Activated naive CD8-positive, alpha-beta T cell treated with anti-CD3 and anti-CD28 coated beads for 36 hours (primary cell): ENCODE data around the gene EYS. TPM values are rescaled to one million over a fixed set of nuclear protein-coding genes. Genes with fewer than 3 reads are reported as not detected.
"Not testable (repeated sequence)": the region's sequence is repeated elsewhere in the genome, so short reads cannot be mapped to it uniquely, and the experiment has no call there.

Source experiments
- DNase-seq: peaks from one replicate; pipeline ENCODE4 v3.0.0; 2021
- H3K27ac Mint-ChIP-seq: one replicate; pipeline ENCODE4 v1.8.0; 2022; ENCODE audit warnings: mild to moderate bottlenecking, moderate library complexity, mixed read lengths
- H3K27me3 Mint-ChIP-seq: one replicate; pipeline ENCODE4 v1.8.0; 2022; ENCODE audit warnings: mild to moderate bottlenecking, mixed read lengths
- H3K36me3 Mint-ChIP-seq: one replicate; pipeline ENCODE4 v1.8.0; 2021; ENCODE audit warnings: mild to moderate bottlenecking, mixed read lengths
- H3K4me1 Mint-ChIP-seq: one replicate; pipeline ENCODE4 v1.8.0; 2021; ENCODE audit warnings: mixed read lengths
- H3K4me3 Mint-ChIP-seq: one replicate; pipeline ENCODE4 v1.8.0; 2022; ENCODE audit warnings: mild to moderate bottlenecking, moderate library complexity, mixed read lengths
- H3K9me3 Mint-ChIP-seq: one replicate; pipeline ENCODE4 v1.8.0; 2022; ENCODE audit warnings: mixed read lengths
- total RNA-seq, 2 experiments: library from RNA; stranded (reverse); gene quantifications; one replicate each; pipeline ENCODE4 v1.2.3, GENCODE V29; 2021

EYS gene
- total RNA-seq, 2 experiments from 2014 or later, result not detected

DNA sequence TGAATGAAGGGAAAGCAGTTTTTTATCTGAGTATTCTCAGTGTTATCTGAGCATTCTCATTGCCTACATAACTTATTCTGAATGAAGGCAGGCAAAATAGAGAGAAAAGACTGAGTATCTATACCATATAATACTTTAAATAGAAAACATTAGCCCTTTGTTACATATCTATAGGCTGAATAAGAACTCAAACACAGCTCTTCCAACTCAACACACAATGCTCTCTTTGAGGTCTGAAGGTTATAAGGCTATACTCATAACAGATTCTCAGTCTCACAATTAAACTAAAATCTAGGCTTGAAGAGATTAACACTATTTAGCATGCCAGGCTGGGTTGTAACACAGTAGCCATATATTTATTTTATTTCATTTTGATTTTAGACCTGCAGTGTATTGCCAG is 56.9 kb downstream of the EYS start:
- Mint-ChIP-seq H3K27ac (no peak overlapping the region), H3K9me3 (peaks cover 15% of the 10 kb centered on the region), H3K27me3 (no peaks in the 10 kb centered on the region), H3K4me3 (no peak overlapping the region), H3K4me1 (no peaks in the 10 kb centered on the region), H3K36me3 (no peaks in the 10 kb centered on the region)
- DNase-seq, result no peak

DNA sequence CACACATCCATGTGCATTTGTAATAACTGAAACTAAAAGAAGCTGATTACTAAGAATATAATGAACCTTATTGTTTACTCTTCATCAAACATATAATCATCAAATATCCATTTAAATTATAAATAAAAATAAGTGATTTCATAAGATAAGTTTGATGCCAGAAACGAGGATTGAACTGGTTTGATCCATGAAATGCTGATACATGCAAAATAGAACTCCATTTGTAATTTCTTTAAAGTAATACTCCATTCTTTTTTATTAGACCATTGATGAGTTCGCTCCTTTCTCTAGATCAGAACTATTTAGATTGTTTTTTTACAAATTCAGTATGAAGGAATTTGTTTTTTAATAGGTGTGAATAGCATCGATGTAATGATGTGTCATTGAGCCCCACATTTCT is 57.6 kb downstream of the EYS start:
- no peaks in the 10 kb centered on the region for H3K4me1 Mint-ChIP-seq
- no peaks in the 10 kb centered on the region for H3K36me3 Mint-ChIP-seq
- DNase-seq, result no peak
- no peak overlapping the region for H3K27ac Mint-ChIP-seq
- H3K27me3 Mint-ChIP-seq, result no peaks in the 10 kb centered on the region
- peaks cover 15% of the 10 kb centered on the region for H3K9me3 Mint-ChIP-seq
- no peak overlapping the region for H3K4me3 Mint-ChIP-seq

- no peaks in the 10 kb centered on the region for H3K27me3 Mint-ChIP-seq
- no peak overlapping the region for H3K27ac Mint-ChIP-seq
- H3K4me1 Mint-ChIP-seq, result no peaks in the 10 kb centered on the region
- no peaks in the 10 kb centered on the region for H3K36me3 Mint-ChIP-seq
- peaks cover 17% of the 10 kb centered on the region for H3K9me3 Mint-ChIP-seq
- H3K4me3 Mint-ChIP-seq, result no peak overlapping the region
- no peak for DNase-seq
Measured at GRCh38 chr6:65646544-65646943, 60.5 kb downstream of the EYS start.

- no peaks in the 10 kb centered on the region for H3K36me3 Mint-ChIP-seq
- DNase-seq, result no peak
- H3K4me1 Mint-ChIP-seq, result no peaks in the 10 kb centered on the region
- peaks cover 17% of the 10 kb centered on the region for H3K9me3 Mint-ChIP-seq
- H3K27ac Mint-ChIP-seq, result no peak overlapping the region
- H3K27me3 Mint-ChIP-seq, result no peaks in the 10 kb centered on the region
- H3K4me3 Mint-ChIP-seq, result no peak overlapping the region
Measured at GRCh38 chr6:65642776-65643175, 64.2 kb downstream of the EYS start.

- no peak for DNase-seq
- Mint-ChIP-seq H3K9me3 (no peaks in the 10 kb centered on the region), H3K27me3 (no peaks in the 10 kb centered on the region), H3K4me1 (no peaks in the 10 kb centered on the region), H3K27ac (no peak overlapping the region), H3K4me3 (no peak overlapping the region), H3K36me3 (no peaks in the 10 kb centered on the region)
Measured at GRCh38 chr6:65638047-65638831, 68.8 kb downstream of the EYS start.

DNA sequence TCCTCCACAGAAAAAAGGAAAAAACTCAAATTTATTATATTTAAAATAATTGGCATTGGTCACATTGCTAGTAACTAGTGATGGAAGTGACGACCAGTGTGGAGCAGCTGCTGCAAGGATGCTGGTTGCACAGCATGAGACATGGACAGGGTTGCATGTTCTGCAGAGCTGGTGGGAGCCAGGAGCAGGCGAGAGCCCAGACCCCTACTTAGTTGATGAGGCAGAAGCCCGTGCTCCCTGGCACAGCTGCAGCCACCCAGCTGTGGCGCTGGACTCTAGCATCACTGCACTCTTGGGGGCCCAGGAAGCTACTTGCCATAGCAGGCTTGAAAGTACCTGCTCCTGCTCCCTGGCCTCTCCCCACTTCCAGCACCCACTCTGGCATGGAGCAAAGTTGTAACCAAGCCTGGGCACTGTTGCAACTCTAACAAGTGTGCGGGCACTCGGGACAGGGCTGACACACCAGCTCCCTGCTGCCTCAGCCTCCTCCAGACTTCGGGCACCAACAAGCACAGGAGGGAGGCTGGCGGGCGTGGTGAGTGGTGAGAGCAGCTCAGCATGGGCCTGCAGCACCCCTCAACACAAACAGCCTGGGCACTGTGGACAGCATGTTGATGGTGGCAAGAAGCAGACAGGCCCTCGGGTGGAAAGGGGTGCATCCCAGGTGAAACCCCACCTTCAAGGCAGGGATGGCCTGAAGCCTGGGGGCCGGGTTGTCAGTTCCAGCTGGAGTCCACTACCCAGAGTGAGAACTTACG is 69.6 kb downstream of the EYS start:
- no peak overlapping the region for H3K27ac Mint-ChIP-seq
- no peak overlapping the region for H3K4me3 Mint-ChIP-seq
- no peaks in the 10 kb centered on the region for H3K27me3 Mint-ChIP-seq
- H3K4me1 Mint-ChIP-seq, result no peaks in the 10 kb centered on the region
- DNase-seq, result no peak
- H3K36me3 Mint-ChIP-seq, result no peaks in the 10 kb centered on the region
- H3K9me3 Mint-ChIP-seq, result no peaks in the 10 kb centered on the region

DNA sequence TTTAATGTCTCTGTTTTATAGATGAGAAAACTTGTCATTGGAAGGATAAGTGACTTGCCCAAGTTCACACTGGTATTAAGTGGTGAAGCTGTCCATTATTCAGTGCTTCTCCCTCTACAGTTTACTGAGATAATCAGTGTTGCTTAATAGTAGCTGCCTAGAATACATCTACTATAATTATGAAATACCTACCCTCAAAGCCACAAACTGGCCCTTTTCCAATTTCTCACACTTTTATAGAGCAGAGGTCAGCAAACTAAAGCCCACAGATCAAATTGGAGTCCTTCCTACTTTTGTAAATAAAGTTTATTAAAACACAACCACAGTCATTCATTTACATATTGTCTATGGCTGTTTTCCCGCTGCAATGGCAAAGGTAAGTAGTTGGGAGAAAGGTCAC is 73.5 kb downstream of the EYS start:
- Mint-ChIP-seq H3K4me3 (no peak overlapping the region), H3K4me1 (no peaks in the 10 kb centered on the region), H3K27me3 (no peaks in the 10 kb centered on the region), H3K27ac (no peak overlapping the region), H3K9me3 (peaks cover 1% of the 10 kb centered on the region), H3K36me3 (no peaks in the 10 kb centered on the region)
- no peak for DNase-seq

DNA sequence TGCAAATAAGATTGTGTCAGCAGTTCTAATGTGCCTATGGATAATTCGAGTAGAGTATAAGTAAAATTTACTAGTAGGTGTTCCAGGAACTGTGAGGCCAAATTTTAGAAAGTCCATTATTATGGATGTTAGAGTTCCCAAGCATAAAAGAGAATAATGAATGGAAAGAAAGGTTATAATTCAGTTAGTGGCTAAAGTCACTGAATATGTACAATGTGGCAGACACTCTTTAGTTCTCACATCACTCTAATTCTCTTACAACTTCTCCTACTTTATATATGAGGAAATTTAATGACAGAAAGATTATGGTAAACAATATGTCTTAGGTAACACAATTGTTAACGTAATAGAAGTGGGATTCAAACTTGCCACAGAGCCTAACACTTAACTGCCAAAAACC is 75.3 kb downstream of the EYS start:
- Mint-ChIP-seq H3K27ac (no peak overlapping the region), H3K36me3 (no peaks in the 10 kb centered on the region), H3K4me1 (no peaks in the 10 kb centered on the region), H3K27me3 (no peaks in the 10 kb centered on the region), H3K9me3 (peaks cover 4% of the 10 kb centered on the region), H3K4me3 (no peak overlapping the region)
- DNase-seq, result no peak

DNA sequence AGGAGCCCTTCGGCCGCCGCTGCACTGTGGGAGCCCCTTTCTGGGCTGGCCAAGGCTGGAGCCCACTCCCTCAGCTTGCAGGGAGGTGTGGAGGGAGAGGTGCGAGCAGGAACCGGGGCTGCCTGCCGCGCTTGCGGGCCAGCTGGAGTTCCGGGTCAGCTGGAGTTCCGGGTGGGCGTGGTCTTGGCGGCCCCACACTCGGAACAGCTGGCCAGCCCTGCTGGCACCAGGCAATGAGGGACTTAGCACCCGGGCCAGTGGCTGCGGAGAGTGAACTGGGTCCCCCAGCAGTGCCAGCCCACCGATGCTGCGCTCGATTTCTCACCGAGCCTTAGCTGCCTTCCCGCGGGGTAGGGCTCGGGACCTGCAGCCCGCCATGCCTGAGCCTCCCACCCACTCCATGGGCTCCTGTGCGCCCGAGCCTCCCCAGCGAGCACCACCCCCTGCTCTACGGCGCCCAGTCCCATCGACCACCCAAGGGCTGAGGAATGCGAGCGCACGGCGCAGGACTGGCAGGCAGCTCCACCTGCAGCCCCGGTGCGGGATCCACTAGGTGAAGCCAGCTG is 79.5 kb downstream of the EYS start:
- H3K27me3 Mint-ChIP-seq, DNase-seq, H3K4me1 Mint-ChIP-seq, H3K9me3 Mint-ChIP-seq, H3K36me3 Mint-ChIP-seq, H3K27ac Mint-ChIP-seq, H3K4me3 Mint-ChIP-seq: not testable (repeated sequence)

GRCh38 chr6:65627015-65627414 is 80.0 kb downstream of the EYS start:
- peaks cover 4% of the 10 kb centered on the region for H3K9me3 Mint-ChIP-seq
- no peak for DNase-seq
- no peak overlapping the region for H3K4me3 Mint-ChIP-seq
- H3K4me1 Mint-ChIP-seq, result no peaks in the 10 kb centered on the region
- H3K27me3 Mint-ChIP-seq, result no peaks in the 10 kb centered on the region
- H3K27ac Mint-ChIP-seq, result no peak overlapping the region
- no peaks in the 10 kb centered on the region for H3K36me3 Mint-ChIP-seq

DNA sequence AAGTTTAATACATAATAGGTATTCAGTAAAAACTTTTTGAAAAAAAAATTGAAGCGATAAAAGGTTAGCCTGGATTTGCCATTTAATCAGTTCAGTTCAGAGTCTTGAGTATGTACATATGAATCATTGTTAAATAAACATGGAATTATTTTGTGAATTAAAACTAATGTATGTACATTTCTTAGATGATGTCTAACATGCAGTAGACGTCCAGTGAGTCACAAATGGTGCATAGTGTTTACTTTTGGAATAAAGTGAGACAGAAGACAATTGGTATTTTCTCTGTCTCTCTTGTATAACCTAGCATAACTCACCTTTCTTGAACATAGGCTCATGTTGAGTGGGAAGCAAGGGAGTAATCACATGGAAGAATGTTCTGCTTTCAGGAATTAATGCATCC is 83.5 kb downstream of the EYS start:
- Mint-ChIP-seq H3K4me1 (no peaks in the 10 kb centered on the region), H3K4me3 (no peak overlapping the region), H3K9me3 (peaks cover 4% of the 10 kb centered on the region), H3K36me3 (no peaks in the 10 kb centered on the region), H3K27ac (no peak overlapping the region), H3K27me3 (no peaks in the 10 kb centered on the region)
- DNase-seq, result no peak

DNA sequence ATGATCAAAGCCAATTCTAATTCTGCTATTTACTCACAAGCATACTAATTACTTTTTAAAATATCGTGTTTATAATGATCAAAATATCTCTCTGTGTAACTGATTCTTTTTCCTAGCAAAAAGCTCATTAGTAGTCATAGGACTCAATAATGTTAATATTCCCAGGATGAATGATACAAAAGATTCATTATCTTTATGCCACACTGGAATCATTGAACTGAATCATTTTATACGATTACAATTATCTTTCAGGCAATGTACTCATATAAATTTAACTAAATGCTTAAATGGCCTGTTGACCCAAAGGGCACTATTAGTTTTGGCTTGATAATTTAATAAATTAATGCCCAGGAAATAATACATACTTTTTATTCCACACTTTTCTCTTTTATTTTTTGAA is 96.3 kb downstream of the EYS start:
- Mint-ChIP-seq H3K4me1 (no peaks in the 10 kb centered on the region), H3K27me3 (no peaks in the 10 kb centered on the region), H3K9me3 (peaks cover 3% of the 10 kb centered on the region), H3K36me3 (no peaks in the 10 kb centered on the region), H3K27ac (no peak overlapping the region), H3K4me3 (no peak overlapping the region)
- DNase-seq, result no peak

GRCh38 chr6:65595540-65595939 is 111.5 kb downstream of the EYS start:
- Mint-ChIP-seq H3K27me3 (no peaks in the 10 kb centered on the region), H3K4me1 (no peaks in the 10 kb centered on the region), H3K36me3 (no peaks in the 10 kb centered on the region), H3K27ac (no peak overlapping the region), H3K4me3 (no peak overlapping the region), H3K9me3 (peaks cover 1% of the 10 kb centered on the region)
- no peak for DNase-seq

DNA sequence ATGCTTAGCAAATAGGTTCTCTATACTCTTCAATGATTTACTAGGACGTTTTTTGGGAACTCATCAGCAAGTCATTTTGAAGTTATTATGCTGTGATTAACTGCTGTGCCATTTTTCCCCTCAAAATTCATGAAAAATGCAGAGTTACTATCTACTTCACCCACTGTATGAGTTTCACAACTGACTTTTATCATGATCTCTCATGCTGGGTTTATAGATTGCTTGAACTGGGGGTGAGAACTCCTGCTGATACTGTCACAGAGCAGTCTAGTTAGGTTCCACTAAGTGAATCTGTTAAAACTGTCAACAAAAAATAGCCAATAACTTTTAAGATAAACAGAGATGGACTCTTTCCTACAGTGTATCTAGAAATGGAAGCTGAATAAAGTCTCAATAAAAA is 136.7 kb downstream of the EYS start:
- Mint-ChIP-seq H3K36me3 (no peaks in the 10 kb centered on the region), H3K27ac (no peak overlapping the region), H3K4me1 (no peaks in the 10 kb centered on the region), H3K9me3 (peaks cover 2% of the 10 kb centered on the region), H3K27me3 (no peaks in the 10 kb centered on the region), H3K4me3 (no peak overlapping the region)
- no peak for DNase-seq

DNA sequence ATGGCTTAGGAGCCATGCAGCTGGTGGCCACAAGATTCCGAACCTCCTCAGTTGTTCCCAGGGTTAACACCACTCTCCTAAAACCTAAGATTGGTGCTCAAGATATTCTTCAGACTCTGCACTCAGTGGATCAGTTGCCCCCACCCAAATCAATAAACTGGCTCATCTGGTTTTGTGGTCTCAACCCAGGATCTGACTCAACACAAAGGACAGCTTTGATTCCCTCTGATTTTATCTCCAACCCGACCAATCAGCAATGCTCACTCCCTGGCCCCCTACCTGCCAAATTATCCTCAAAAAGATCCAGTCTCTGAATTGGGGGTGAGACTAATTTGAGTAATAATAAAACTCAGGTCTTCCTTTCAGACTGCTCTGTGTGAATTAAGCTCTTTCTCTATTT is 137.5 kb downstream of the EYS start:
- H3K4me1 Mint-ChIP-seq, result no peaks in the 10 kb centered on the region
- DNase-seq, result no peak
- no peak overlapping the region for H3K4me3 Mint-ChIP-seq
- no peaks in the 10 kb centered on the region for H3K36me3 Mint-ChIP-seq
- H3K27ac Mint-ChIP-seq, result no peak overlapping the region
- H3K9me3 Mint-ChIP-seq, result peaks cover 2% of the 10 kb centered on the region
- H3K27me3 Mint-ChIP-seq, result no peaks in the 10 kb centered on the region

DNA sequence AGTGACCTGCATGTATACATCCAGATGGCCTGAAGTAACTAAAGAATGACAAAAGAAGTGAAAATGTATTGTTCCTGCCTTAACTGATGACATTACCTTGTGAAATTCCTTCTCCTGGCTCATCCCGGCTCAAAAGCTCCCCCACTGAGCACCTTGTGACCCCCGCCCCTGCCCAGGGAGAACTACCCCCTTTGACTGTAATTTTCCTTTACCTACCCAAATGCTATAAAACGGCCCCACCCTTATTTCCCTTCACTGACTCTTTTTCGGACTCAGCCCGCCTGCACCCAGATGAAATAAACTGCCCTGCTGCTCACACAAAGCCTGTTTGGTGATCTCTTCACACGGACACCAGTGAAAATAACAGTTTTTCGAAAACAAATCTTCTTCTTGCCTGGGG is 138.0 kb downstream of the EYS start:
- not testable (repeated sequence) for H3K36me3 Mint-ChIP-seq, H3K4me1 Mint-ChIP-seq, H3K27ac Mint-ChIP-seq, H3K4me3 Mint-ChIP-seq, H3K9me3 Mint-ChIP-seq, H3K27me3 Mint-ChIP-seq, DNase-seq
